ENCODE data around the gene FAM81B.

Gene FAM81B

DNA sequence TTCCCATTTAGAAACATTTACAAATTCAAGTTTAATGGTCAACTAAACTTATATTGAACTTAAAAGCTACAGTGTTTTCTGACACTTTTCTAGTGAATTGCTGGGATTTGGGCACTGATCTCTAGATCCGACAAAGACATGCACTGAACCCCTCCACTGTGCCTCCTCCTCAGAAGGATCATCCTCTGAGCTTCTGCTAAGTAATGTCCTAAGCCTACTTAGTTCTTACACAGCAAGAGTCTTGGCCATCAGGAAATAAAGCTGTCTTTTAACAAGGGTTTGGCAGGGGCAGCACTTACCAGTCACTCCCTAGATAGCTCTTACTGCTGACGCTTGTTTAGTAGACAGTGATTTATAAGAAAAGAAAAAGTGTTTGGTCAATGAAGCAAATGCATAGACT lies 50.5 kb downstream of the FAM81B start:
- H2AFZ ChIP-seq: no peak overlapping the region
- H3K27ac ChIP-seq: no peak overlapping the region
- H3K79me2 ChIP-seq: no peaks in the 10 kb centered on the region
- no peaks in the 10 kb centered on the region for H3K9me3 ChIP-seq (ENCODE audit: control insufficient read depth, low read length)
- no peaks in the 10 kb centered on the region for H3K36me3 ChIP-seq (ENCODE audit: control insufficient read depth, insufficient read depth, low read length)
- H3K27me3 ChIP-seq (ENCODE audit: control insufficient read depth, insufficient read depth, low read length): no peaks in the 10 kb centered on the region
- no peak overlapping the region for H3K9ac ChIP-seq
- H3K4me2 ChIP-seq (ENCODE audit: low read length): no peak overlapping the region
- no peak overlapping the region for H3K4me3 ChIP-seq (ENCODE audit: low read depth, low read length)
- no peaks in the 10 kb centered on the region for H3K4me1 ChIP-seq
- TF ChIP-seq, protein P1, sequence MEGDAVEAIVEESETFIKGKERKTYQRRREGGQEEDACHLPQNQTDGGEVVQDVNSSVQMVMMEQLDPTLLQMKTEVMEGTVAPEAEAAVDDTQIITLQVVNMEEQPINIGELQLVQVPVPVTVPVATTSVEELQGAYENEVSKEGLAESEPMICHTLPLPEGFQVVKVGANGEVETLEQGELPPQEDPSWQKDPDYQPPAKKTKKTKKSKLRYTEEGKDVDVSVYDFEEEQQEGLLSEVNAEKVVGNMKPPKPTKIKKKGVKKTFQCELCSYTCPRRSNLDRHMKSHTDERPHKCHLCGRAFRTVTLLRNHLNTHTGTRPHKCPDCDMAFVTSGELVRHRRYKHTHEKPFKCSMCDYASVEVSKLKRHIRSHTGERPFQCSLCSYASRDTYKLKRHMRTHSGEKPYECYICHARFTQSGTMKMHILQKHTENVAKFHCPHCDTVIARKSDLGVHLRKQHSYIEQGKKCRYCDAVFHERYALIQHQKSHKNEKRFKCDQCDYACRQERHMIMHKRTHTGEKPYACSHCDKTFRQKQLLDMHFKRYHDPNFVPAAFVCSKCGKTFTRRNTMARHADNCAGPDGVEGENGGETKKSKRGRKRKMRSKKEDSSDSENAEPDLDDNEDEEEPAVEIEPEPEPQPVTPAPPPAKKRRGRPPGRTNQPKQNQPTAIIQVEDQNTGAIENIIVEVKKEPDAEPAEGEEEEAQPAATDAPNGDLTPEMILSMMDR (IDR thresholded peaks at IDR 0.05): no peak

DNA sequence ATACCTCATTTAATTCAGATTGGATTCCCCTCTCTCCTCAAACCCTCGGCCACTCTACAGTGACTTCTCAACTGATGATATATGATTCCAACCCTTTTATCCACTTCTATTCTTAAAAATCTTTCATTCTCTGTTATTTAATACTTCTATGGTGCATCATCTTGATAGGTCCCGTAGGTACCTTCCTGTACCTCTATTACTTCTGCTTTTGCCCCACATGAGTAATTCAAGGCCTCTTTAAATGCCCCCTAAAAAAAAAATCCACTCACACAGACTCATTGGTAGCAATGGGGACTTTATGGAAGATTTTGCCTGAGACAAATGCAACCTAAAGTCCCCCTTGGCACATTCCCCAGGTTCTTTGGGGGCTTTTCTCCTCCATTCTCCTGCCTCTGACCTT lies 54.3 kb downstream of the FAM81B start:
- H3K27ac ChIP-seq: no peak overlapping the region
- no peaks in the 10 kb centered on the region for H3K27me3 ChIP-seq (ENCODE audit: control insufficient read depth, insufficient read depth, low read length)
- H3K79me2 ChIP-seq: no peaks in the 10 kb centered on the region
- no peaks in the 10 kb centered on the region for H3K4me1 ChIP-seq
- no peaks in the 10 kb centered on the region for H3K9me3 ChIP-seq (ENCODE audit: control insufficient read depth, low read length)
- H3K36me3 ChIP-seq (ENCODE audit: control insufficient read depth, insufficient read depth, low read length): no peaks in the 10 kb centered on the region
- no peak overlapping the region for H3K4me3 ChIP-seq (ENCODE audit: low read depth, low read length)
- no peak overlapping the region for H2AFZ ChIP-seq
- H3K9ac ChIP-seq: no peak overlapping the region
- H3K4me2 ChIP-seq (ENCODE audit: low read length): no peak overlapping the region
- TF ChIP-seq, protein P1 (IDR thresholded peaks at IDR 0.05): no peak

DNA sequence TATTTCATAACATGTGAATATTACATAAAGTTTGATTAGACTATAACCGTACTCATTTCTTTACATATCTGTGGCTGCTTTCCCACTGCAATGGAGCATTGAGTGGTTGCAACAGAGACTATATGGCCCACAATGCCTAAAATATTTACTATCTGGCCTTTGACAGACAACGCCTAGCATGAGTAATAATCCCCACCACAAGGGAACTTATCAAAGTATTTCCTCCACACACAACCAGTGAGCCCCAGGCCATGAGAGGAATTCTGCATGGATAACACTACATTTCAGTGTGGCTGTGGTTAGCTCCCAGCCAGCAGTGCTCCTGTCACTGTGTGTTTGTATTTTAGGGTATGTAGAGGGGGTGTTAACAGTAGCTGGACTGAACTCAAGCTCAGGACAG lies 54.8 kb downstream of the FAM81B start:
- no peak overlapping the region for H3K4me3 ChIP-seq (ENCODE audit: low read depth, low read length)
- H3K4me1 ChIP-seq: no peaks in the 10 kb centered on the region
- H3K9me3 ChIP-seq (ENCODE audit: control insufficient read depth, low read length): no peaks in the 10 kb centered on the region
- H3K4me2 ChIP-seq (ENCODE audit: low read length): no peak overlapping the region
- H3K27ac ChIP-seq: no peak overlapping the region
- no peaks in the 10 kb centered on the region for H3K79me2 ChIP-seq
- H3K36me3 ChIP-seq (ENCODE audit: control insufficient read depth, insufficient read depth, low read length): no peaks in the 10 kb centered on the region
- no peak overlapping the region for H3K9ac ChIP-seq
- TF ChIP-seq, protein P1 (IDR thresholded peaks at IDR 0.05): no peak
- no peaks in the 10 kb centered on the region for H3K27me3 ChIP-seq (ENCODE audit: control insufficient read depth, insufficient read depth, low read length)
- H2AFZ ChIP-seq: no peak overlapping the region

DNA sequence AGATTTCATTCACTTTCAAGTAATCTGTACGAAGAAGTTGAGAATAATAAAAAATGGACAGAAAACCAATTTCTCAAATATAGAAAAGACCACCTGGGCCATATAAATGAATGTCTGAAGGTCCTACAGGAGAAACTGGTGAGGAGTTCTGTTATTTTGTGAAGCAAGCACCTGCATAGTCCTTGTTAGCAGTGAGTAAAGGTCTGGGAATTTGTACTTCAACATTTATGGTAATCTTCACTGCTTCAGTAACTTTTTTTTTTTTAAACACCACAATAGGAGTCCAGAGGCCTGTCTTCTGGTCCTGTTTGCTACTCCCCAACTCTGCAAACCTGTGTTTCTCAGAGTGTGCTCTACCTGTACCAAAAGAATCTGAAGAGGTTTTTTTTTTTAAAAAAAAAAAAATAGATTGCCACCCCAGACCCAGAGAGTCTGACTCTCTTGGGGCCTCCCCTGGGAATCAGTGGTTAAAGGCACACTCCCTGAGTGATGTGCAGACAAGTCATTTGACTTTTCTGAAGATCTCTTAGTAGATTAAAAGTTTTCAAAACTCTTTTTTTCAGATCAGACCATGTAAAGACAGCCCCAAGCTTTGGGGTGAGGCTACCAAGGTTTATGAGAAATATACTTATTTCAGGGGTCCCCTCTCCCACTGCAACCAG lies 55.5 kb downstream of the FAM81B start:
- H3K36me3 ChIP-seq (ENCODE audit: control insufficient read depth, insufficient read depth, low read length): no peaks in the 10 kb centered on the region
- H3K4me1 ChIP-seq: no peaks in the 10 kb centered on the region

More for the DNA sequence above, 55.5 kb downstream of the FAM81B start:
- no peaks in the 10 kb centered on the region for H3K79me2 ChIP-seq
- H3K27ac ChIP-seq: no peak overlapping the region
- H3K27me3 ChIP-seq (ENCODE audit: control insufficient read depth, insufficient read depth, low read length): no peaks in the 10 kb centered on the region
- H3K9ac ChIP-seq: no peak overlapping the region
- H2AFZ ChIP-seq: no peak overlapping the region
- TF ChIP-seq, protein P1 (IDR thresholded peaks at IDR 0.05): no peak
- H3K4me3 ChIP-seq (ENCODE audit: low read depth, low read length): no peak overlapping the region
- no peak overlapping the region for H3K4me2 ChIP-seq (ENCODE audit: low read length)
- no peaks in the 10 kb centered on the region for H3K9me3 ChIP-seq (ENCODE audit: control insufficient read depth, low read length)
